Uterus (tissue), 2 donors: Measurements from ENCODE around the gene GPHB5.

Source experiments
- POLR2A ChIP-seq, 2 donors: fragments of 450-650 bp; IDR thresholded peaks; one replicate each; pipeline ENCODE4 v1.6.1; 2016; ENCODE audit warnings: antibody characterized with exemption in 2 of 2, mild to moderate bottlenecking in 1 of 2, moderate library complexity in 1 of 2
- TF ChIP-seq, protein P1 (sequence below), 4 experiments: fragments of 200-600 bp in 2 of 4; fragments of 450-650 bp in 2 of 4; sonication (generic) in 2 of 4; IDR thresholded peaks; one replicate each; pipeline ENCODE4 v1.5.1; 2016 to 2019; ENCODE audit warnings: antibody characterized with exemption in 4 of 4, mild to moderate bottlenecking in 2 of 4, moderate library complexity in 1 of 4

DNA sequence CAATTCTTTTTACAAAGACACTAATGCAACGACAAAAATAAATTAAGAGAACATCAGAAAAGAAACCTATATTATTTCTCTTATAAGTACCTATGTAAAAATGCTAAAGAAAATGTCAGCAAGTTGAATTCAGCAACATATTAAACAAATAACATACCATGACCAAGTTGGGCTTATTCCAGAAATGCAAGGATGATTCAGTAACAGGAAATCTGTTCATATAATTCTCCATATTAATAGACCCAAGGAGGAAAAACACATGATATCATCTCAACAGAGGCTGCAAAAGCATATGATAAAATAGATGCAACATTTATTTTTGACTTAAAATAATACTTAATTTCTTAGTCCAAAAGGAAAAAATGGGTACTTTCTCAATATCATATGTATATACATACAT, 25.1 kb upstream of the GPHB5 start:
- TF ChIP-seq, protein P1, sequence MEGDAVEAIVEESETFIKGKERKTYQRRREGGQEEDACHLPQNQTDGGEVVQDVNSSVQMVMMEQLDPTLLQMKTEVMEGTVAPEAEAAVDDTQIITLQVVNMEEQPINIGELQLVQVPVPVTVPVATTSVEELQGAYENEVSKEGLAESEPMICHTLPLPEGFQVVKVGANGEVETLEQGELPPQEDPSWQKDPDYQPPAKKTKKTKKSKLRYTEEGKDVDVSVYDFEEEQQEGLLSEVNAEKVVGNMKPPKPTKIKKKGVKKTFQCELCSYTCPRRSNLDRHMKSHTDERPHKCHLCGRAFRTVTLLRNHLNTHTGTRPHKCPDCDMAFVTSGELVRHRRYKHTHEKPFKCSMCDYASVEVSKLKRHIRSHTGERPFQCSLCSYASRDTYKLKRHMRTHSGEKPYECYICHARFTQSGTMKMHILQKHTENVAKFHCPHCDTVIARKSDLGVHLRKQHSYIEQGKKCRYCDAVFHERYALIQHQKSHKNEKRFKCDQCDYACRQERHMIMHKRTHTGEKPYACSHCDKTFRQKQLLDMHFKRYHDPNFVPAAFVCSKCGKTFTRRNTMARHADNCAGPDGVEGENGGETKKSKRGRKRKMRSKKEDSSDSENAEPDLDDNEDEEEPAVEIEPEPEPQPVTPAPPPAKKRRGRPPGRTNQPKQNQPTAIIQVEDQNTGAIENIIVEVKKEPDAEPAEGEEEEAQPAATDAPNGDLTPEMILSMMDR (IDR thresholded peaks at IDR 0.05), result no peak
- TF ChIP-seq POLR2A (IDR thresholded peaks at IDR 0.05), result no peak
